HG03280 (cell line): ENCODE data around the gene SLC44A1.
A peak's percentile ranks its signal among the peaks of the same experiment; 100 is the strongest.

ENCODE experiments used
- ATAC-seq: cut with Tn5 transposase; IDR thresholded peaks from one replicate; pipeline ENCODE4 v1.9.1; 2021; ENCODE audit warnings: mild to moderate bottlenecking, moderate library complexity; ENCODE audit not compliant: unreplicated experiment

The SLC44A1 gene

GRCh38 chr9:105297442-105298075 is 53.1 kb downstream of the SLC44A1 start:
- no peak for ATAC-seq

GRCh38 chr9:105299190-105299854 is 54.9 kb downstream of the SLC44A1 start:
- no peak for ATAC-seq

GRCh38 chr9:105302728-105303127 is 58.3 kb downstream of the SLC44A1 start:
- no peak for ATAC-seq

GRCh38 chr9:105305856-105306255 is 61.4 kb downstream of the SLC44A1 start:
- ATAC-seq = no peak

- ATAC-seq = no peak
Measured at GRCh38 chr9:105306351-105307140, 62.1 kb downstream of the SLC44A1 start.

- no peak for ATAC-seq
Measured at GRCh38 chr9:105307591-105308130, 63.2 kb downstream of the SLC44A1 start.

- ATAC-seq = no peak
Measured at GRCh38 chr9:105308461-105309341, 64.2 kb downstream of the SLC44A1 start.

- no peak for ATAC-seq
Measured at GRCh38 chr9:105309531-105309931, 65.1 kb downstream of the SLC44A1 start.

GRCh38 chr9:105311306-105311705 is 66.9 kb downstream of the SLC44A1 start:
- no peak for ATAC-seq

GRCh38 chr9:105313238-105313637 is 68.8 kb downstream of the SLC44A1 start:
- peak; percentile 84 for ATAC-seq

GRCh38 chr9:105316703-105317102 is 72.3 kb downstream of the SLC44A1 start:
- ATAC-seq = no peak

GRCh38 chr9:105318729-105319191 is 74.3 kb downstream of the SLC44A1 start:
- peak; percentile 62 for ATAC-seq

GRCh38 chr9:105319202-105319813 is 74.9 kb downstream of the SLC44A1 start:
- ATAC-seq = no peak

- ATAC-seq = peak; percentile 71
Measured at GRCh38 chr9:105320568-105320967, 76.1 kb downstream of the SLC44A1 start.

- no peak for ATAC-seq
Measured at GRCh38 chr9:105328296-105328695, 83.8 kb downstream of the SLC44A1 start.

GRCh38 chr9:105328872-105329718 is 84.6 kb downstream of the SLC44A1 start:
- no peak for ATAC-seq

- ATAC-seq = no peak
Measured at GRCh38 chr9:105329719-105330062, 85.2 kb downstream of the SLC44A1 start.

GRCh38 chr9:105330201-105330600 is 85.8 kb downstream of the SLC44A1 start:
- no peak for ATAC-seq

- peak; percentile 65 for ATAC-seq
Measured at GRCh38 chr9:105330755-105331154, 86.3 kb downstream of the SLC44A1 start.
